Breast epithelium (tissue), 4 donors: ENCODE data around the gene CARD10. TPM values are rescaled to one million over a fixed set of nuclear protein-coding genes. Genes with fewer than 3 reads are reported as not detected.

ENCODE experiments used
- DNase-seq, 2 donors: peaks; one replicate each; pipeline ENCODE4 v3.0.0-alpha.2; 2019; ENCODE audit warnings: low spot score in 2 of 2
- H3K27ac ChIP-seq, 2 donors: fragments of 200-600 bp; sonication (generic) in 1 of 2; one replicate each; pipeline ENCODE4 v1.5.1; 2016 to 2019; ENCODE audit warnings: mild to moderate bottlenecking in 1 of 2
- H3K27me3 ChIP-seq, 2 donors: fragments of 200-600 bp; sonication (generic) in 1 of 2; one replicate each; pipeline versions ENCODE4 v1.5.1 to v1.6.0; 2017 to 2019; ENCODE audit warnings: control low read depth in 1 of 2, mild to moderate bottlenecking in 1 of 2
- H3K36me3 ChIP-seq: fragments of 200-600 bp; one replicate; pipeline ENCODE4 v1.5.1; 2019
- H3K4me1 ChIP-seq, 2 donors: fragments of 200-600 bp; sonication (generic); one replicate each; pipeline ENCODE4 v1.5.1; 2016 to 2019; ENCODE audit warnings: control low read depth in 1 of 2
- H3K4me3 ChIP-seq, 3 donors: fragments of 200-600 bp; sonication (generic); 1 replicate in 2 of 3; 2 replicates in 1 of 3; pipeline ENCODE4 v1.5.1; 2016 to 2019; ENCODE audit warnings: mild to moderate bottlenecking in 3 of 3, moderate library complexity in 2 of 3
- H3K9me3 ChIP-seq, 2 donors: fragments of 200-600 bp; sonication (generic) in 1 of 2; one replicate each; pipeline ENCODE4 v1.5.1; 2016 to 2019; ENCODE audit warnings: control low read depth in 1 of 2
- CTCF ChIP-seq, 3 donors: fragments of 450-650 bp; IDR thresholded peaks; one replicate each; pipeline ENCODE4 v1.5.1; 2016 to 2017; ENCODE audit warnings: antibody characterized with exemption in 3 of 3, mild to moderate bottlenecking in 3 of 3, moderate library complexity in 3 of 3
- POLR2A ChIP-seq: fragments of 450-650 bp; IDR thresholded peaks from one replicate; pipeline ENCODE4 v1.6.1; 2016; ENCODE audit warnings: antibody characterized with exemption, mild to moderate bottlenecking, moderate library complexity
- POLR2AphosphoS5 ChIP-seq, 3 donors: sonication (generic); formaldehyde crosslinking; IDR thresholded peaks; one replicate each; pipeline ENCODE4 v1.6.1; 2017; ENCODE audit warnings: antibody characterized with exemption in 3 of 3
- intact Hi-C: fragments of 100-400 bp; cut with DNase I; formaldehyde crosslinking; loops from one replicate; pipeline ENCODE4 v1.15.1; 2023; ENCODE audit warnings: low total_unique reads
- total RNA-seq, 3 donors: library from RNA; depleted of rRNA; stranded (reverse); fragments of >200 nt; gene quantifications; one replicate each; pipeline ENCODE4 v1.1.0, GENCODE V29; 2016

Gene CARD10
- total RNA-seq, 3 donors from 2014 or later = 2.9 to 12.1 (median 10.2) TPM

- H3K27ac ChIP-seq = peak overlapping the region; percentile 22 to 99
Measured at GRCh38 chr22:37558815-37559214, 39.6 kb upstream of the CARD10 start.

GRCh38 chr22:37557321-37558001 lies 38.2 kb upstream of the CARD10 start:
- intact Hi-C loops = no loop called here
- H3K4me3 ChIP-seq = no peak overlapping the region
- no peaks in the 10 kb centered on the region for H3K36me3 ChIP-seq
- no peak for TF ChIP-seq POLR2AphosphoS5 (IDR thresholded peaks at IDR 0.05)
- no peak for TF ChIP-seq POLR2A
- no peak for TF ChIP-seq CTCF (IDR thresholded peaks at IDR 0.05)
- H3K27me3 ChIP-seq = no peaks in the 10 kb centered on the region
- no peak for DNase-seq
- peaks cover 6 to 15% of the 10 kb centered on the region in 2 donors for H3K4me1 ChIP-seq
- no peaks in the 10 kb centered on the region for H3K9me3 ChIP-seq
- peak overlapping the region in 1 of 2 donors; percentile 13 for H3K27ac ChIP-seq

More at GRCh38 chr22:37558815-37559214, 39.6 kb upstream of the CARD10 start:
- DNase-seq = no peak
- Histone ChIP-seq H3K36me3 (no peaks in the 10 kb centered on the region), H3K4me3 (no peak overlapping the region), H3K27me3 (no peaks in the 10 kb centered on the region), H3K9me3 (no peaks in the 10 kb centered on the region), H3K4me1 (peaks cover 5 to 22% of the 10 kb centered on the region in 2 donors)
- intact Hi-C loops = no loop called here
- TF ChIP-seq POLR2A (no peak), POLR2AphosphoS5 (IDR thresholded peaks at IDR 0.05) (no peak), CTCF (IDR thresholded peaks at IDR 0.05) (no peak)

DNA sequence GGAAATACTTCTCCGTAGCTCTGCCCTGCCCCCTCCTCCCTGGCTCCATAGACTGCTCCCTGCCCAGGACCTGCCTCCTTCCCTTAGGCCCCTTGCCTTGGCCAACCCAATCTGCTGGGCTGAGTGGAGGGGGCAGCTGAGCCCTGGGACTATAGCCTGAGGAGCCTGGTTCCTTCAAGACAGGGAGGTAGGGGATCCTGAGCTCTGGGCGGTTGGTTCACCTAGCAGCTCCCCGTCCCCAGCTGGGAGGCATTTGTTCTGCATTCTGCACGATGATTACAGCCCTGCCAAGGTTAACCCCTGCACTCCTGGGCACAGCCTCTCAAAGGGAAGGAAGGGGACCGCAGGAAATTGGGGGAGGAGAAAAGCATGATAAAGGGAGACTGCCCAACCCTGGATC lies 37.5 kb upstream of the CARD10 start:
- Histone ChIP-seq H3K4me1 (peaks cover 8 to 17% of the 10 kb centered on the region in 2 donors), H3K4me3 (no peak overlapping the region), H3K9me3 (no peaks in the 10 kb centered on the region), H3K27me3 (no peaks in the 10 kb centered on the region), H3K27ac (no peak overlapping the region), H3K36me3 (no peaks in the 10 kb centered on the region)
- intact Hi-C loops = no loop called here
- DNase-seq = no peak
- TF ChIP-seq CTCF (IDR thresholded peaks at IDR 0.05) = no peak
- TF ChIP-seq POLR2AphosphoS5 (IDR thresholded peaks at IDR 0.05) = no peak
- no peak for TF ChIP-seq POLR2A

GRCh38 chr22:37555029-37555428 lies 35.8 kb upstream of the CARD10 start:
- H3K4me3 ChIP-seq = no peak overlapping the region
- no peaks in the 10 kb centered on the region for H3K27me3 ChIP-seq
- intact Hi-C loops = no loop called here
- no peaks in the 10 kb centered on the region for H3K36me3 ChIP-seq
- DNase-seq = no peak
- TF ChIP-seq CTCF (IDR thresholded peaks at IDR 0.05) = no peak
- TF ChIP-seq POLR2AphosphoS5 (IDR thresholded peaks at IDR 0.05) = no peak
- no peak for TF ChIP-seq POLR2A
- peaks cover 8 to 23% of the 10 kb centered on the region in 2 donors for H3K4me1 ChIP-seq
- no peak overlapping the region for H3K27ac ChIP-seq
- no peaks in the 10 kb centered on the region for H3K9me3 ChIP-seq

- Histone ChIP-seq H3K9me3 (no peaks in the 10 kb centered on the region), H3K36me3 (no peaks in the 10 kb centered on the region), H3K4me1 (peaks cover 8 to 32% of the 10 kb centered on the region in 2 donors), H3K4me3 (no peak overlapping the region), H3K27me3 (no peaks in the 10 kb centered on the region), H3K27ac (no peak overlapping the region)
- intact Hi-C loops = no loop called here
- no peak for TF ChIP-seq CTCF (IDR thresholded peaks at IDR 0.05)
- no peak for TF ChIP-seq POLR2A
- DNase-seq = no peak
Measured at GRCh38 chr22:37553725-37554124, 34.5 kb upstream of the CARD10 start.
